ENCODE data around the gene SLC4A8. TPM values are rescaled to one million over a fixed set of nuclear protein-coding genes. Genes with fewer than 3 reads are reported as not detected.

The SLC4A8 gene
- total RNA-seq, 3 donors from 2014 or later (not counting 1 experiment from before 2014, with no cell fraction given): 9.8 to 19.2 (median 13.6) TPM

DNA sequence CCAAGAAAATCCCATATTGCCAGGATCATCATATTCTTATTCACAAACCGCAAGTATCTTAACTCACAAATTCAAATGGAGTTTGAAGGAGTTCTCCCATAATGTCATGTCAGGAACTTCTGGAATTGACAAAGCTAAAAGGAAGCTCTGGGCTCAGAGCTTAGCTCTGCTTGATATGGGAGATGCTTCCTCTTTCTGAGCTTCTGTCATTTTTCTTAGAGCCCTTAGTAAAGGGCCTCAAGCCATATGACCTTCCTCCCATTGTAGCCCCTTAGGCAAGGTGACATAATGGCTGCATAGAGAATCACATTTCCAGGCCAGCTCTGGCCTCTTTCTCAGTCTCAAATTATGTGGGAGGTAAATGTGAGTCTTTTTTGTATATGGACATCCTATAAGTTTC, 40.9 kb downstream of the SLC4A8 start:
- ATAC-seq (no peak), DNase-seq (no peak)
- Histone ChIP-seq H3K36me3 (ENCODE audit: control insufficient read depth, insufficient read depth, low read length) (no peaks in the 10 kb centered on the region), H3K9me3 (ENCODE audit: control insufficient read depth, insufficient read depth, low read length) (no peaks in the 10 kb centered on the region), H3K4me1 (ENCODE audit: control insufficient read depth, insufficient read depth, low read length) (no peaks in the 10 kb centered on the region), H3K27ac (ENCODE audit: low read length) (no peak overlapping the region), H3K4me3 (ENCODE audit: low read length) (no peak overlapping the region), H3K27me3 (ENCODE audit: control insufficient read depth, insufficient read depth, low read length) (no peaks in the 10 kb centered on the region)
- Mint-ChIP-seq H3K9me3 (no peaks in the 10 kb centered on the region), H3K27ac (no peak overlapping the region), H3K4me1 (no peaks in the 10 kb centered on the region), H3K4me3 (no peak overlapping the region), H3K27me3 (ENCODE audit: low read depth in 2 of 2) (no peaks in the 10 kb centered on the region), H3K36me3 (peaks cover 17% of the 10 kb centered on the region)
- TF ChIP-seq CTCF (IDR thresholded peaks at IDR 0.05): no peak
- WGBS (ENCODE audit: insufficient coverage): no CpG with 5 or more reads among the region's 1 CpG
- intact Hi-C loops (cut with micrococcal nuclease): no loop called here

DNA sequence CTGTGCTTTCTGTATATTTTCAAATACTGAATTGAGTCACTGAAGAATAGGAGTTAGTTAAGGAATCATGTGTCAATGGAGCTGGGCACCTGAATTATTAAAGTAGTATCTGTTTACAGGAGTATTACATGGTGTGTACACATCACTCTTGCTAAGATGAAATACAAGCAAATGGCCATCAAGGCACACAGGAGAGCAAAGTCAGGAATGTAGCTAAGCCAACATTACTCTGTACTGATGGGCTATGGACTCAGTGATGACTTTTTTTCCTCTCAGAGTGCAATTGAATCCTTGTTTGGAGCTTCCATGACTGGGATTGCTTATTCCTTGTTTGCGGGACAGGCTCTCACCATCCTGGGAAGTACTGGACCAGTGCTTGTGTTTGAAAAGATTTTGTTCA, 45.5 kb downstream of the SLC4A8 start:
- no peak for DNase-seq
- ATAC-seq: no peak
- Mint-ChIP-seq H3K27me3 (ENCODE audit: low read depth in 2 of 2) (no peaks in the 10 kb centered on the region), H3K27ac (no peak overlapping the region), H3K4me1 (no peaks in the 10 kb centered on the region), H3K9me3 (no peaks in the 10 kb centered on the region), H3K36me3 (peaks cover 14% of the 10 kb centered on the region), H3K4me3 (no peak overlapping the region)
- TF ChIP-seq CTCF (IDR thresholded peaks at IDR 0.05): no peak
- H3K4me3 ChIP-seq (ENCODE audit: low read length): no peak overlapping the region
- no peaks in the 10 kb centered on the region for H3K27me3 ChIP-seq (ENCODE audit: control insufficient read depth, insufficient read depth, low read length)
- H3K4me1 ChIP-seq (ENCODE audit: control insufficient read depth, insufficient read depth, low read length): no peaks in the 10 kb centered on the region
- no peak overlapping the region for H3K27ac ChIP-seq (ENCODE audit: low read length)
- no peaks in the 10 kb centered on the region for H3K9me3 ChIP-seq (ENCODE audit: control insufficient read depth, insufficient read depth, low read length)
- H3K36me3 ChIP-seq (ENCODE audit: control insufficient read depth, insufficient read depth, low read length): no peaks in the 10 kb centered on the region
- intact Hi-C loops (cut with micrococcal nuclease): no loop called here
- 89% methylated on average over 1 of the region's 1 CpG for WGBS (ENCODE audit: insufficient coverage)

DNA sequence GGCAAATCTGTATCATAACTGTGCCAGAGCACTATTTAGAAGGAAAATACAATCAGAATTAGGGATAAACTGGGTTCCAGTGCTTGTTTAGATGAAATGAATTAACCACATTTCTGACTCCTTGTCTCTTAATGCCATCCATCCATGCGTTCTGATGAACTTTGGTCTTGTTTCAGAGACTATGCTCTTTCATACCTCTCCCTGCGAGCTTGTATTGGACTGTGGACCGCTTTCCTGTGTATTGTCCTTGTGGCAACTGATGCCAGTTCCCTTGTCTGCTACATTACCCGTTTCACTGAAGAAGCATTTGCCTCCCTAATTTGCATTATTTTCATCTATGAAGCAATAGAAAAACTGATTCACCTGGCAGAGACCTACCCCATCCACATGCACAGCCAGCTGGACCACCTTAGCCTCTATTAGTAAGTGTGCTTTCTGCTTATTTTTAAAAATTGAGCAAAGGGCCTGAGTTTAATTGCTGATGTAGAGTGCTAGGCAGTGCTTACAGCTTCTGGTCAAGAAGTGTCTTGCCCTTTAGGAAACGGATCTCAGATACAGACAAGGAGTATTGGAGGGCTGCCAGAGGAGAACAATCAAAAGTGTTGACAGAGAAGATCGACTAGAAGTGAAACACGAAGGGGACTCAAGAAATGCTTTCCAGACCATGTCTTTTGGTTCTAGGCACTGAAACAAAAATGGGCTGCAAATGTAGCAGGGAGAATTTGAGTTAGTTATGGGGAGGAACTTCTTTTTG, 46.7 kb downstream of the SLC4A8 start:
- H3K27ac ChIP-seq (ENCODE audit: low read length): no peak overlapping the region
- TF ChIP-seq CTCF (IDR thresholded peaks at IDR 0.05): no peak
- Mint-ChIP-seq H3K9me3 (no peaks in the 10 kb centered on the region), H3K4me3 (no peak overlapping the region), H3K27me3 (ENCODE audit: low read depth in 2 of 2) (no peaks in the 10 kb centered on the region), H3K4me1 (no peaks in the 10 kb centered on the region), H3K27ac (no peak overlapping the region), H3K36me3 (peaks cover 14% of the 10 kb centered on the region)
- intact Hi-C loops (cut with micrococcal nuclease): no loop called here
- no peaks in the 10 kb centered on the region for H3K9me3 ChIP-seq (ENCODE audit: control insufficient read depth, insufficient read depth, low read length)
- no peaks in the 10 kb centered on the region for H3K36me3 ChIP-seq (ENCODE audit: control insufficient read depth, insufficient read depth, low read length)
- no peak for DNase-seq
- no peaks in the 10 kb centered on the region for H3K27me3 ChIP-seq (ENCODE audit: control insufficient read depth, insufficient read depth, low read length)
- 93% methylated on average over 7 of the region's 7 CpGs for WGBS (ENCODE audit: insufficient coverage)
- no peaks in the 10 kb centered on the region for H3K4me1 ChIP-seq (ENCODE audit: control insufficient read depth, insufficient read depth, low read length)
- no peak overlapping the region for H3K4me3 ChIP-seq (ENCODE audit: low read length)
- no peak for ATAC-seq

DNA sequence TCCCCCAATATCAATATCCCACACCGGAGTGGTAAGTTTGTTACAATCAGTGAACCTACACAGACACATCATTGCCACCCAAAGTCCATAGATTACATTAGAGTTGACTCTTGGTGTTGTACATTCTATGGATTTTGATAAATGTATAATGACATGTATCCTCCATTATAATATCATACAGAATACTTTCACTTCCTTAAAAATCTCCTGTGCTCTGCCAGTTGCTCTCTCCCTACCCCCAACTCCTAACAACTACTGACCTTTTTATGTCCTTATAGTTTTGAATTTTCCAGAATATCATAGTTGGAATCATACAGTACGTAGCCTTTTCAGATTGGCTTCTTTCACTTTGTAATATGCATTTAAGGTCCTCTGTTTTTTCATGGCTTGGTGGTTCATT, 48.4 kb downstream of the SLC4A8 start:
- peaks cover 14% of the 10 kb centered on the region for H3K36me3 Mint-ChIP-seq
- H3K9me3 Mint-ChIP-seq: no peaks in the 10 kb centered on the region
- no peak overlapping the region for H3K4me3 ChIP-seq (ENCODE audit: low read length)
- no peaks in the 10 kb centered on the region for H3K4me1 Mint-ChIP-seq
- no peak overlapping the region for H3K4me3 Mint-ChIP-seq
- ATAC-seq: no peak
- H3K27ac ChIP-seq (ENCODE audit: low read length): no peak overlapping the region
- no peaks in the 10 kb centered on the region for H3K36me3 ChIP-seq (ENCODE audit: control insufficient read depth, insufficient read depth, low read length)
- intact Hi-C loops (cut with micrococcal nuclease): no loop called here
- no peak overlapping the region for H3K27ac Mint-ChIP-seq
- DNase-seq: no peak
- H3K4me1 ChIP-seq (ENCODE audit: control insufficient read depth, insufficient read depth, low read length): no peaks in the 10 kb centered on the region
- H3K27me3 Mint-ChIP-seq (ENCODE audit: low read depth in 2 of 2): no peaks in the 10 kb centered on the region
- TF ChIP-seq CTCF (IDR thresholded peaks at IDR 0.05): no peak
- WGBS (ENCODE audit: insufficient coverage): 80% methylated on average over 1 of the region's 2 CpGs
- no peaks in the 10 kb centered on the region for H3K27me3 ChIP-seq (ENCODE audit: control insufficient read depth, insufficient read depth, low read length)
- H3K9me3 ChIP-seq (ENCODE audit: control insufficient read depth, insufficient read depth, low read length): no peaks in the 10 kb centered on the region

Measured in natural killer cell (primary cell).